Thoracic aorta (tissue), 2 donors: ENCODE data around the gene SLC44A5. TPM values are rescaled to one million over a fixed set of nuclear protein-coding genes. Genes with fewer than 3 reads are reported as not detected.
"Not testable (repeated sequence)": the region's sequence is repeated elsewhere in the genome, so short reads cannot be mapped to it uniquely, and the experiment has no call there.

ENCODE experiments used
- ATAC-seq: fragments of 150-250 bp; one replicate; pipeline ENCODE4 v1.8.0; 2017; ENCODE audit warnings: low read depth; ENCODE audit not compliant: insufficient number of reproducible peaks, low FRiP score
- DNase-seq: peaks from one replicate; pipeline ENCODE4 v3.0.0-alpha.2; 2020; ENCODE audit warnings: low spot score
- H3K27ac ChIP-seq, 2 donors: fragments of 200-600 bp; sonication (generic); 1 replicate in 1 of 2; 2 replicates in 1 of 2; pipeline ENCODE4 v1.5.1; 2016; ENCODE audit warnings: mild to moderate bottlenecking in 2 of 2, moderate library complexity in 2 of 2
- H3K27me3 ChIP-seq: fragments of 200-600 bp; sonication (generic); replicated peaks from 2 replicates; pipeline ENCODE4 v1.6.0; 2016; ENCODE audit warnings: mild to moderate bottlenecking; ENCODE audit not compliant: insufficient read depth
- H3K36me3 ChIP-seq: fragments of 200-600 bp; sonication (generic); one replicate; pipeline ENCODE4 v1.5.1; 2016
- H3K4me1 ChIP-seq, 2 donors: fragments of 200-600 bp; sonication (generic); 1 replicate in 1 of 2; 2 replicates in 1 of 2; pipeline versions ENCODE4 v1.5.1 to v1.6.0; 2016; ENCODE audit warnings: low read depth in 2 of 2, mild to moderate bottlenecking in 1 of 2; ENCODE audit not compliant: control insufficient read depth in 1 of 2
- H3K4me3 ChIP-seq: fragments of 200-600 bp; sonication (generic); 2 replicates; pipeline ENCODE4 v1.5.1; 2016; ENCODE audit warnings: mild to moderate bottlenecking
- H3K9me3 ChIP-seq: fragments of 200-600 bp; sonication (generic); 2 replicates; pipeline ENCODE4 v1.5.1; 2016
- total RNA-seq, 2 donors: library from RNA; depleted of rRNA; stranded (reverse); fragments of >200 nt; gene quantifications; one replicate each; pipeline versions ENCODE4 v1.1.0 to v1.2.3, GENCODE V29; 2016
- TF ChIP-seq, protein P1 (sequence below): fragments of 200-600 bp; sonication (generic); IDR thresholded peaks from one replicate; pipeline ENCODE4 v1.5.1; 2019; ENCODE audit warnings: antibody characterized with exemption

SLC44A5 gene
- total RNA-seq, 2 donors from 2014 or later, result 0.28 to 0.68 TPM

DNA sequence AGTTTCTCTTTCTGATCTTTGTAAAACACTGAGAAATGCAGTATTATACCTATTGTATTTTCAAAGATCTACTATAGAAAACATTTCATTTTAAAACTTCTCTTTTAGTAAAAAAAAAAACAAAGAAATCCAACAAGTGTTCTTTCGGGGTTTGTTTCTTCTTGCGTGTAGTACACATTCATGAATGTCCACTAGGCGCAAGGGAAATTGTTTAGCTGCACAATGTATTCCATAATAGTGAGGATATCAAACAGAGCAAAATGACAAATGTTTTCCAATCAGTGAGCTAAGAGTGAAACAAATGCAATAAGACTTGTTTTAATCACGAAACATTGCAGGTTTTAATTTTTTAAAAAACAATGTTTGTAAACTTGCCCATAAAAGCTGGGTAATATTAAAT, 408.2 kb downstream of the SLC44A5 start:
- DNase-seq (no peak), ATAC-seq (no peak)
- TF ChIP-seq, protein P1, sequence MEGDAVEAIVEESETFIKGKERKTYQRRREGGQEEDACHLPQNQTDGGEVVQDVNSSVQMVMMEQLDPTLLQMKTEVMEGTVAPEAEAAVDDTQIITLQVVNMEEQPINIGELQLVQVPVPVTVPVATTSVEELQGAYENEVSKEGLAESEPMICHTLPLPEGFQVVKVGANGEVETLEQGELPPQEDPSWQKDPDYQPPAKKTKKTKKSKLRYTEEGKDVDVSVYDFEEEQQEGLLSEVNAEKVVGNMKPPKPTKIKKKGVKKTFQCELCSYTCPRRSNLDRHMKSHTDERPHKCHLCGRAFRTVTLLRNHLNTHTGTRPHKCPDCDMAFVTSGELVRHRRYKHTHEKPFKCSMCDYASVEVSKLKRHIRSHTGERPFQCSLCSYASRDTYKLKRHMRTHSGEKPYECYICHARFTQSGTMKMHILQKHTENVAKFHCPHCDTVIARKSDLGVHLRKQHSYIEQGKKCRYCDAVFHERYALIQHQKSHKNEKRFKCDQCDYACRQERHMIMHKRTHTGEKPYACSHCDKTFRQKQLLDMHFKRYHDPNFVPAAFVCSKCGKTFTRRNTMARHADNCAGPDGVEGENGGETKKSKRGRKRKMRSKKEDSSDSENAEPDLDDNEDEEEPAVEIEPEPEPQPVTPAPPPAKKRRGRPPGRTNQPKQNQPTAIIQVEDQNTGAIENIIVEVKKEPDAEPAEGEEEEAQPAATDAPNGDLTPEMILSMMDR, result no peak
- Histone ChIP-seq H3K36me3 (no peaks in the 10 kb centered on the region), H3K4me1 (no peaks in the 10 kb centered on the region), H3K4me3 (no peak overlapping the region), H3K27me3 (no peaks in the 10 kb centered on the region), H3K9me3 (no peaks in the 10 kb centered on the region), H3K27ac (no peak overlapping the region)

DNA sequence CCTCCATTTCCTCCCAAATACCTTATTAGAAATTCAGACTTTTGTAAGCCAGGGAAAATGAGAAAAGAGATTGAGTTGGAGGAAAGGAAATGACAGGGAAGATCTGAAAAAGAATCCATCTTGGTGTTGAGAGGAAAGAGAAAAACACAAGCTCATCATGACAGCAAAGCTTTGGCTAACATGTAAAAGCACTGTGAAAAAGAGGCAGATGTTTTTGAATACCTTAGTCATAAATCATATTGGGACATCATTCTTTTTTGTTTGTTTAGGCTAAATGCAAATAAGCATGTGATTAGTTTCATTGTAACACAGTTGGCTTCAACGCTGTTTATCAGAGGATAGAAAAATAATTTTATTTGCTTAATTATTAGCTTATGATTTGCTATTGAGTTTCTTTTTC, 412.2 kb downstream of the SLC44A5 start:
- Histone ChIP-seq H3K27me3 (no peaks in the 10 kb centered on the region), H3K36me3 (no peaks in the 10 kb centered on the region), H3K27ac (no peak overlapping the region), H3K4me1 (no peaks in the 10 kb centered on the region), H3K4me3 (no peak overlapping the region), H3K9me3 (no peaks in the 10 kb centered on the region)
- no peak for ATAC-seq
- no peak for DNase-seq
- TF ChIP-seq, protein P1, result no peak

DNA sequence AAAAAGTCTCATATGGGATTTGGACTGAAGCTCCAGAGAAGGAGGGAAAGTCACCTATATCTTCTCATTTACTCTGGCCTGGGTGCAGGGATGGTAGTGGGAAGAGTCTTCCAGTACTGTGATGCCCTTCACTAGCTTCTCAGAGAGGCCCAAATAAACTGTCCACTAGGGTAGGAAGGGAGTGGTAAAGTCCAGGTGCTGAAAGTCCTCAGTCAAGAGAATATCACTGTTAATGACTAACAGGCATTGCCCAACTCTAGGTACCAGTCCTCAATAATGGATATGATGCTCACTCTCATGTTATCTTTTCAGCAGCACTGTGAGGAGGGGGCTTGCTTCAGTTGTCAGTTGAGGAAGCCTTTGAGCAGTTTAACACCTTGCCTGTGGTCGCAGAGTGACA, 412.8 kb downstream of the SLC44A5 start:
- no peaks in the 10 kb centered on the region for H3K36me3 ChIP-seq
- H3K9me3 ChIP-seq, result no peaks in the 10 kb centered on the region
- no peaks in the 10 kb centered on the region for H3K4me1 ChIP-seq
- DNase-seq (no peak), ATAC-seq (no peak)
- TF ChIP-seq, protein P1, result no peak
- H3K4me3 ChIP-seq, result no peak overlapping the region
- no peaks in the 10 kb centered on the region for H3K27me3 ChIP-seq
- H3K27ac ChIP-seq, result no peak overlapping the region

DNA sequence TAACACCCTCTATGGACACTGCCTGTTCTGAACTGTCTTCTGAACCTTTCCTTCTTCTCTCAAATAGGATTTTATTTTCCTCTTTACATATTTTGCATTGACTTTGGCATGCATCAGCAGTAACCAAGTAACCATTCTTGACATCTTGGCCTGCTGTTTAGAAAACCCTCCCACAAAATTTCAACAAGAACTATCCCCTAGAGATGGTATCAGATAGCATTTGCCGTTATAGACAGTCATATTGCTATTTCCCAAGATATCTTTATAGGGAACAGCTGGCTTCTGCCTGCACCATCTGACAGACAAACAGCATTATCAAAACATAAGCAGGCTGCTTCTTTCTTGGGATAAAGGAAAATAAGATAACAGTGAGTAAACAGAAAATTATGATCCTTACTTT, 422.0 kb downstream of the SLC44A5 start:
- Histone ChIP-seq H3K27ac (no peak overlapping the region), H3K4me3 (no peak overlapping the region), H3K9me3 (no peaks in the 10 kb centered on the region), H3K27me3 (no peaks in the 10 kb centered on the region), H3K36me3 (no peaks in the 10 kb centered on the region), H3K4me1 (no peaks in the 10 kb centered on the region)
- no peak for DNase-seq
- ATAC-seq, result no peak
- TF ChIP-seq, protein P1, result no peak

DNA sequence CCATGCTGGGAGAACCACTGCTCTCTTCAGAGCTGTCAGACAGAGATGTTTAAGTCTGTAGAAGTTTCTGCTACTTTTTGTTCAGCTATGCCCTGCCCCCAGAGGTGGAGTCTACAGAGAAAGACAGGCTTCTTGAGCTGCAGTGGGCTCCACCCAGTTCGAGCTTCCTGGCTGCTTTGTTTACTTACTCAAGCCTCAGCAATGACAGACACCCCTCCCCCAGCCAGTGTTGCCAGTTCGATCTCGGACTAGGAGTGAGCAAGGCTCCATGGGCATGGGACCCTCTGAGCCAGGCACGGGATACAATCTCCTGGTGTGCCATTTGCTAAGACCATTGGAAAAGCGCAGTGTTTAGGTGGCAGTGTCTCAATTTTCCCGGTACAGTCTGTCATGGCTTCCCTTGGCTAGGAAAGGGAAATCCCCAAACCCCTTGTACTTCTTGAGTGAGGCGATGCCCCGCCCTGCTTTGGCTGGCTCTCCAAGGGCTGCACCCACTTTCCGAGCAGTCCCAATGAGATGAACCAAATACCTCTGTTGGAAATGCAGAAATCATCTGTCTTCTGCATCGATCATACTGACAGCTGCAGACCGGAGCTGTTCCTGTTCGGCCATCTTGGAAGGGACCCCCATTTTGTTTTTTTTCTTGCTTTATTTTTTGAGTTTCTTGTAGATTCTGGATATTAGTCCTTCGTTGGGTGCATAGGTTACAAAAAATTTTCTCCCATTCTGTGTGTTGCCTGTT, 429.5 kb downstream of the SLC44A5 start:
- H3K4me3 ChIP-seq, H3K9me3 ChIP-seq, H3K27ac ChIP-seq, H3K27me3 ChIP-seq, DNase-seq, H3K36me3 ChIP-seq, H3K4me1 ChIP-seq, ATAC-seq: not testable (repeated sequence)
